HS-5 (cell line): ENCODE measurements around the gene GALNT16.

Experiments
- DNase-seq: peaks from one replicate; pipeline ENCODE4 v3.0.0-alpha.2; 2012; ENCODE audit warnings: low read depth

GALNT16 gene

DNA sequence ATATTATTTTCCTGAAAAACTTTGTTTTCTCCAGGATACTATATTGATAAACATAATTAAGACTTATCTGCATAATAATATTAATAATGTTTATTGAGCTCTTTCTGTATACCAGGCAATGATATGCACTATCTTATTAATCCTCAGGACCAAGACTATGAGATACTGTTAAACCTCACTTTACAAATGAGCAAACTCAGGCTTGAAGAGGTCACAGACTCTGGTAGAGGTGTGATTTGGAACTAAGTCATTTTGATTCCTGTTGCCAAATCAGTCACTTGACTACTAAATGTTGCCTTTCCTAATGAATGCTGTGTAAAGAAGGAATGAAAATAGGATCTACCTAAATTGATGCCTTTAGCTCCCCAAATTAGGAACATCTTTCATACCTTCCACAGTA lies 145.8 kb downstream of the GALNT16 start:
- no peak for DNase-seq
